Neural cell (in vitro differentiated cells): ENCODE data around the gene AFDN. TPM values are rescaled to one million over a fixed set of nuclear protein-coding genes. Genes with fewer than 3 reads are reported as not detected.

Experiments
- H2AFZ ChIP-seq: fragments of 200-600, 300-800 bp; sonication (generic), shearing (Covaris generic); 2 replicates; pipeline ENCODE4 v1.6.0; 2014; ENCODE audit warnings: low read depth, mild to moderate bottlenecking, antibody characterized with exemption, low read length, moderate library complexity
- H3F3A ChIP-seq: fragments of 200-600 bp; shearing (Covaris generic); 2 replicates; pipeline ENCODE4 v1.6.1; 2016; ENCODE audit warnings: mild to moderate bottlenecking, moderate library complexity, mixed read lengths, antibody characterized with exemption, low read length; ENCODE audit not compliant: insufficient read depth, poor library complexity, severe bottlenecking
- H3K27ac ChIP-seq: fragments of 200-600, 300-800 bp; sonication (generic), shearing (Covaris generic); 2 replicates; pipeline ENCODE4 v1.5.1; 2014; ENCODE audit warnings: mild to moderate bottlenecking, low read length, moderate library complexity
- H3K27me3 ChIP-seq: fragments of 300-800, 200-600 bp; sonication (generic), shearing (Covaris generic); 2 replicates; pipeline ENCODE4 v1.6.0; 2014; ENCODE audit warnings: mild to moderate bottlenecking, low read depth, low read length, moderate library complexity; ENCODE audit not compliant: insufficient read depth
- H3K36me3 ChIP-seq: fragments of 300-800, 200-600 bp; sonication (generic), shearing (Covaris generic); 2 replicates; pipeline ENCODE4 v1.5.1; 2014; ENCODE audit warnings: mild to moderate bottlenecking, antibody characterized with exemption, low read length, moderate library complexity; ENCODE audit not compliant: insufficient read depth
- H3K4me2 ChIP-seq: fragments of 300-800, 200-600 bp; sonication (generic), shearing (Covaris generic); 2 replicates; pipeline ENCODE4 v1.6.0; 2014; ENCODE audit warnings: mild to moderate bottlenecking, low read length
- H3K4me3 ChIP-seq: fragments of 300-800, 200-600 bp; sonication (generic), shearing (Covaris generic); 2 replicates; pipeline ENCODE4 v1.5.1; 2014; ENCODE audit warnings: mild to moderate bottlenecking, low read length, moderate library complexity
- H3K79me2 ChIP-seq: fragments of 200-600 bp; shearing (Covaris generic); replicated peaks from 2 replicates; pipeline ENCODE4 v1.6.0; 2014; ENCODE audit warnings: mild to moderate bottlenecking, low read length, moderate library complexity; ENCODE audit not compliant: insufficient read depth
- H3K9ac ChIP-seq: fragments of 300-800, 200-600 bp; sonication (generic), shearing (Covaris generic); 2 replicates; pipeline ENCODE4 v1.6.1; 2016; ENCODE audit warnings: mild to moderate bottlenecking, low read length, mixed read lengths
- H3K9me2 ChIP-seq: fragments of 200-600 bp; shearing (Covaris generic); 2 replicates; pipeline ENCODE4 v1.6.1; 2016; ENCODE audit warnings: mild to moderate bottlenecking, low read length, mixed read lengths; ENCODE audit not compliant: insufficient read depth
- H3K9me3 ChIP-seq: fragments of 200-600, 300-800 bp; sonication (generic), shearing (Covaris generic); 2 replicates; pipeline ENCODE4 v1.6.1; 2016; ENCODE audit warnings: mild to moderate bottlenecking, mixed run types, low read length, moderate library complexity, mixed read lengths
- H4K20me1 ChIP-seq: fragments of 200-600 bp; shearing (Covaris generic); 2 replicates; pipeline ENCODE4 v1.6.1; 2016; ENCODE audit warnings: mild to moderate bottlenecking, mixed run types; ENCODE audit not compliant: insufficient read depth
- EZH2 ChIP-seq: fragments of 200-600, 300-800 bp; shearing (Covaris generic), sonication (generic); IDR thresholded peaks from 2 replicates; pipeline ENCODE4 v1.6.1; 2014; ENCODE audit warnings: antibody characterized with exemption, low read length, borderline replicate concordance, mild to moderate bottlenecking; ENCODE audit not compliant: insufficient read depth, poor library complexity, severe bottlenecking
- MXI1 ChIP-seq: fragments of 450-650 bp; conservative IDR thresholded peaks from 2 replicates; pipeline ENCODE4 v1.6.1; 2014; ENCODE audit warnings: antibody characterized with exemption, mild to moderate bottlenecking; ENCODE audit not compliant: poor library complexity, severe bottlenecking
- POLR2AphosphoS5 ChIP-seq: IDR thresholded peaks from 2 replicates; pipeline ENCODE4 v1.6.1; 2012
- RAD21 ChIP-seq: fragments of 450-650 bp; conservative IDR thresholded peaks from 2 replicates; pipeline ENCODE4 v1.6.1; 2014; ENCODE audit warnings: antibody characterized with exemption, mild to moderate bottlenecking, moderate library complexity
- SMC3 ChIP-seq: fragments of 450-650 bp; conservative IDR thresholded peaks from 2 replicates; pipeline ENCODE4 v1.6.1; 2014; ENCODE audit warnings: antibody characterized with exemption, mild to moderate bottlenecking, moderate library complexity; ENCODE audit not compliant: poor library complexity
- TAF1 ChIP-seq: IDR thresholded peaks from 2 replicates; pipeline ENCODE4 v1.6.1; 2012; ENCODE audit warnings: low read depth
- polyA plus RNA-seq: library from polyadenylated mRNA; depleted of rRNA; stranded (reverse); fragments of >200 nt; gene quantifications from 2 replicates; pipeline ENCODE4 v1.2.3, GENCODE V29; 2014
- TF ChIP-seq, protein P1 (sequence below): IDR thresholded peaks from 2 replicates; pipeline ENCODE4 v1.6.1; 2012; ENCODE audit warnings: borderline replicate concordance

AFDN gene
- polyA plus RNA-seq, 1 donor from 2014 or later: 193 TPM

DNA sequence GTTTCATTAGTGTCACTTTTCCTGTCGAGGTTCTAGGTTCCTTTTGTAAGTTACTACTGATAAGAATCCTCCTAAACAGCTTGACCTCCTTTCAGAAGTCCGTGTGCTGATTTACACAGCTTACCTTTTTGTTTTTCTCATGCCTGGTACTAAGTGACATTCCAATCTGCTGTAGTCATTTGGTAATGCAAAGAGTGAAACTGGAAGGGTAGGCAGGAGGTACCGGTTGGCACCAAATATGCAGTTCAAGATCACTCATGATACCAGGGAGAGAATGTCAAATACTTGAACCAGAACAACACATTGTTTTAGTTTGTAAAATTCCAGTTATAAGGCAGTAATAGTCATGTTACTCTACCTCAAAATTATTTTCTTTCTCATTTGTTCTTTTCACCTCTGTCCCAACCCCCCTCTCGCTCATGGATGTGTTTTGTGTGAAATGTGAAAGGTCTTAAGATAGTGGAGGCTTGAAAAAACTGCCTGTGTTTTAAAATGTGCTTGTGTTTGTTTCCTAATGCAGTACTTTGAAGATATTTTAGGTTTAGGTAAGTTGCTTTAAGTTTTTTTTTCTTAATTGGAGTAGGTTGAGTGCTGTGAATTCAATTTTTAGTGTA is 23.2 kb downstream of the AFDN start:
- TF ChIP-seq EZH2 (no peak), RAD21 (no peak), TAF1 (no peak), POLR2AphosphoS5 (no peak), SMC3 (no peak), MXI1 (no peak)
- TF ChIP-seq, protein P1, sequence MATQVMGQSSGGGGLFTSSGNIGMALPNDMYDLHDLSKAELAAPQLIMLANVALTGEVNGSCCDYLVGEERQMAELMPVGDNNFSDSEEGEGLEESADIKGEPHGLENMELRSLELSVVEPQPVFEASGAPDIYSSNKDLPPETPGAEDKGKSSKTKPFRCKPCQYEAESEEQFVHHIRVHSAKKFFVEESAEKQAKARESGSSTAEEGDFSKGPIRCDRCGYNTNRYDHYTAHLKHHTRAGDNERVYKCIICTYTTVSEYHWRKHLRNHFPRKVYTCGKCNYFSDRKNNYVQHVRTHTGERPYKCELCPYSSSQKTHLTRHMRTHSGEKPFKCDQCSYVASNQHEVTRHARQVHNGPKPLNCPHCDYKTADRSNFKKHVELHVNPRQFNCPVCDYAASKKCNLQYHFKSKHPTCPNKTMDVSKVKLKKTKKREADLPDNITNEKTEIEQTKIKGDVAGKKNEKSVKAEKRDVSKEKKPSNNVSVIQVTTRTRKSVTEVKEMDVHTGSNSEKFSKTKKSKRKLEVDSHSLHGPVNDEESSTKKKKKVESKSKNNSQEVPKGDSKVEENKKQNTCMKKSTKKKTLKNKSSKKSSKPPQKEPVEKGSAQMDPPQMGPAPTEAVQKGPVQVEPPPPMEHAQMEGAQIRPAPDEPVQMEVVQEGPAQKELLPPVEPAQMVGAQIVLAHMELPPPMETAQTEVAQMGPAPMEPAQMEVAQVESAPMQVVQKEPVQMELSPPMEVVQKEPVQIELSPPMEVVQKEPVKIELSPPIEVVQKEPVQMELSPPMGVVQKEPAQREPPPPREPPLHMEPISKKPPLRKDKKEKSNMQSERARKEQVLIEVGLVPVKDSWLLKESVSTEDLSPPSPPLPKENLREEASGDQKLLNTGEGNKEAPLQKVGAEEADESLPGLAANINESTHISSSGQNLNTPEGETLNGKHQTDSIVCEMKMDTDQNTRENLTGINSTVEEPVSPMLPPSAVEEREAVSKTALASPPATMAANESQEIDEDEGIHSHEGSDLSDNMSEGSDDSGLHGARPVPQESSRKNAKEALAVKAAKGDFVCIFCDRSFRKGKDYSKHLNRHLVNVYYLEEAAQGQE: no peak
- Histone ChIP-seq H3K4me3 (no peak overlapping the region), H3K9ac (no peak overlapping the region), H3K4me2 (no peak overlapping the region), H3K9me3 (no peaks in the 10 kb centered on the region), H3K27ac (no peak overlapping the region), H3K27me3 (no peaks in the 10 kb centered on the region), H3F3A (peaks cover 5% of the 10 kb centered on the region), H4K20me1 (peaks cover 4% of the 10 kb centered on the region), H3K36me3 (peaks cover 3% of the 10 kb centered on the region), H2AFZ (no peak overlapping the region), H3K79me2 (peaks cover 100% of the 10 kb centered on the region), H3K9me2 (no peaks in the 10 kb centered on the region)

DNA sequence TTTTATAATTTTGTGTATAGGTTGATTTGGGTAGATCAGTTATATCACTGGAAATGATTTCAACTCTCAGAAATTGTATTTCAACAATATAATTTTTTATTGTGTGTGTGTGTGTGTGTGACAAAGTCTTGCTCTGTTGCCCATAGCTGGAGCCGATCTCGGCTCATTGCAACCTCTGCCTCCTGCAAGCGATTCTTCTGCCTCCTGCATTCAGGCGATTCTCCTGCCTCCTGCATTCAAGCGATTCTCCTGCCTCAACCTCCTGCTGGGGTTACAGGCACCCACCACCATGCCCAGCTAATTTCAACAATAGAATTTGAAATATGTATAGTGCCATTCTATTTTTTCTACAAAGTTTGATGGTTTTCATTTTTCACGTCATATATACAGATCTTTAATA is 24.1 kb downstream of the AFDN start:
- no peak overlapping the region for H2AFZ ChIP-seq
- H3K27ac ChIP-seq: no peak overlapping the region
- H3K4me2 ChIP-seq: no peak overlapping the region
- H3K27me3 ChIP-seq: no peaks in the 10 kb centered on the region
- peaks cover 100% of the 10 kb centered on the region for H3K79me2 ChIP-seq
- H3K9me3 ChIP-seq: no peaks in the 10 kb centered on the region
- no peak for TF ChIP-seq SMC3
- H3K9me2 ChIP-seq: no peaks in the 10 kb centered on the region
- peaks cover 5% of the 10 kb centered on the region for H3F3A ChIP-seq
- H3K36me3 ChIP-seq: peaks cover 3% of the 10 kb centered on the region
- H4K20me1 ChIP-seq: peaks cover 4% of the 10 kb centered on the region
- H3K9ac ChIP-seq: no peak overlapping the region
- H3K4me3 ChIP-seq: no peak overlapping the region

DNA sequence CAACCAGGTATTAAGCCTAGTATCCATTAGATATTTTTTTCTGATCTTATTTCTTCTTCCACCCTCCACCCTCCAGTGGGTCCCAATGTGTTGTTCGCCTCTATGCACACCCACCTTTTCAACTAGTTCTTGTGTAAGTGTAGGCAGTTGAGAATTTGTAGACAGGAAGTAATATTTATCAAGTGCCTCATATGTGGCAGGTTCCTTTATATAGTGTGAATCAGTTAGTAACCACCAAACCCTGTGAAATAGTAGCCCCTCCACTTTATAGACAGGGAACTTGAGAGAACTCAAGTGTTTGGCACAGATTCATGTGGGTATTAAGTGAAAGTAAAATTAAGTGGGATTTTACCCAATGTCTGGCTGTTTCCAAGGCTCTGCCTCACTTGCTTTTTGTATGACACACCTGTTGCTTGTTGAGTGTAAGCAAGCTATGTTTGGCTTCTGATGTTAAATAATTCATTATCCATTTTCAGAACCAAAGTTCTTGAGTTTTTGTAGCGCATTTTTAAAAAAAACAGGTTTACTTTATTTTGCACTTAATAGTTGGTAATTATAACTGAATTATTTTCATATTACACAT is 24.8 kb downstream of the AFDN start:
- no peaks in the 10 kb centered on the region for H3K9me2 ChIP-seq
- H3F3A ChIP-seq: peaks cover 5% of the 10 kb centered on the region
- H3K4me3 ChIP-seq: no peak overlapping the region
- peaks cover 3% of the 10 kb centered on the region for H3K36me3 ChIP-seq
- H2AFZ ChIP-seq: no peak overlapping the region
- H3K9me3 ChIP-seq: no peaks in the 10 kb centered on the region
- peaks cover 100% of the 10 kb centered on the region for H3K79me2 ChIP-seq
- no peak overlapping the region for H3K4me2 ChIP-seq
- no peak overlapping the region for H3K9ac ChIP-seq
- no peak for TF ChIP-seq POLR2AphosphoS5
- no peak for TF ChIP-seq RAD21
- H3K27me3 ChIP-seq: no peaks in the 10 kb centered on the region
- H4K20me1 ChIP-seq: peaks cover 4% of the 10 kb centered on the region
- no peak overlapping the region for H3K27ac ChIP-seq
